Fibroblast of the aortic adventitia (primary cell): ENCODE data around the gene MCAM. TPM values are rescaled to one million over a fixed set of nuclear protein-coding genes. Genes with fewer than 3 reads are reported as not detected.

Experiments used
- DNase-seq: peaks from one replicate; pipeline ENCODE4 v3.0.0-alpha.2; 2010; ENCODE audit warnings: low read depth
- H3K4me3 ChIP-seq: 2 replicates; pipeline ENCODE4 v1.5.1; 2011; ENCODE audit warnings: low read depth, mild to moderate bottlenecking, control low read depth, low read length, moderate library complexity
- CTCF ChIP-seq: IDR thresholded peaks from 2 replicates; pipeline ENCODE4 v1.5.1; 2011; ENCODE audit warnings: mild to moderate bottlenecking, low read length, control low read depth, inconsistent platforms; ENCODE audit not compliant: insufficient read depth
- total RNA-seq: library from RNA; depleted of rRNA; stranded (reverse); fragments of >200 nt; gene quantifications from 2 replicates; pipeline ENCODE4 v1.2.3, GENCODE V29; 2012; ENCODE audit warnings: low replicate concordance

Gene MCAM
- total RNA-seq, 1 donor: 2.2 TPM

- no peak overlapping the region for H3K4me3 ChIP-seq
- peak; percentile 19 for DNase-seq
- TF ChIP-seq CTCF: no peak
These were observed 10.5 kb downstream of the MCAM start for GRCh38 chr11:119306373-119306890.

GRCh38 chr11:119305556-119306372, 11.2 kb downstream of the MCAM start:
- no peak for DNase-seq
- no peak overlapping the region for H3K4me3 ChIP-seq
- no peak for TF ChIP-seq CTCF

- TF ChIP-seq CTCF: no peak
- no peak for DNase-seq
- H3K4me3 ChIP-seq: no peak overlapping the region
These were observed 13.7 kb downstream of the MCAM start for GRCh38 chr11:119303227-119303718.

- H3K4me3 ChIP-seq: no peak overlapping the region
- no peak for TF ChIP-seq CTCF
- DNase-seq: no peak
These were observed 16.5 kb downstream of the MCAM start for GRCh38 chr11:119300198-119300964.

GRCh38 chr11:119299416-119299815, 17.5 kb downstream of the MCAM start:
- no peak for DNase-seq
- no peak overlapping the region for H3K4me3 ChIP-seq
- no peak for TF ChIP-seq CTCF

GRCh38 chr11:119298726-119299125, 18.2 kb downstream of the MCAM start:
- no peak overlapping the region for H3K4me3 ChIP-seq
- TF ChIP-seq CTCF: no peak
- DNase-seq: no peak
